Ectodermal cell (in vitro differentiated cells): Measurements from ENCODE around the gene KIF26A.

Experiments
- H3K27ac ChIP-seq: 2 replicates; pipeline ENCODE4 v1.7.0; 2013; ENCODE audit warnings: mild to moderate bottlenecking, low read depth, low read length; ENCODE audit not compliant: insufficient read depth, poor library complexity, severe bottlenecking
- H3K27me3 ChIP-seq: 2 replicates; pipeline ENCODE4 v1.7.0; 2013; ENCODE audit warnings: mild to moderate bottlenecking, low read length; ENCODE audit not compliant: insufficient read depth, control insufficient read depth, poor library complexity, severe bottlenecking
- H3K36me3 ChIP-seq: one replicate; pipeline ENCODE4 v1.7.0; 2013; ENCODE audit warnings: low read length; ENCODE audit not compliant: control insufficient read depth, insufficient read depth
- H3K4me1 ChIP-seq: one replicate; pipeline ENCODE4 v1.7.0; 2013; ENCODE audit warnings: low read length; ENCODE audit not compliant: control insufficient read depth, insufficient read depth
- H3K4me3 ChIP-seq: 2 replicates; pipeline ENCODE4 v1.7.0; 2013; ENCODE audit warnings: low read depth, low read length, control low read depth; ENCODE audit not compliant: insufficient read depth
- H3K9me3 ChIP-seq: 2 replicates; pipeline ENCODE4 v1.7.0; 2013; ENCODE audit warnings: mild to moderate bottlenecking, low read length, moderate library complexity; ENCODE audit not compliant: control insufficient read depth
- WGBS, 2 experiments: methylation state at CpG; one replicate each; pipeline ENCODE4 v1.1.7; 2013; ENCODE audit warnings: missing lambda C conversion rate in 2 of 2; 5-methylcytosine and 5-hydroxymethylcytosine counted together

The KIF26A gene

DNA sequence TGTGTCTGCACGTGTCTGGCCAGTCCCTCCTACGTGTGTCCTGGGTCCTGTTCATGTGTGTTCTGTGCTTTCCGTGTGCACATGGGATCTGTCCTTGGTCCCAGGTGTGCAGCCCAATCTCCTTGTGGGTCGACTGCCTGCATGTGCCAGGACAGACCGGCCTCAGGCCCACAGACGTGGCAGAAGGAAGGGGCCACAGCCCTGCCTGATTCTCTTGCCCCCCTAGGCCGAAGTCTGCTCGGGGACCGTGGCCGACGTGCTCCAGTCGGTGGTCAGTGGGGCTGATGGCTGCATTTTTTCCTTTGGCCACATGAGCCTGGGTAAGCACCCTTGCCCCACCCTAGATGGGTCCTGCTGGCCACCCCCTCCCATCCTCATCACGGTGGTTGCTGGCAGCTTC is 34.0 kb downstream of the KIF26A start:
- 94 to 95% methylated on average over 13 of the region's 13 CpGs for WGBS, 2 experiments
- no peaks in the 10 kb centered on the region for H3K36me3 ChIP-seq
- H3K27me3 ChIP-seq = no peaks in the 10 kb centered on the region
- no peaks in the 10 kb centered on the region for H3K9me3 ChIP-seq
- H3K27ac ChIP-seq = no peak overlapping the region
- H3K4me3 ChIP-seq = no peak overlapping the region
- peaks cover 24% of the 10 kb centered on the region for H3K4me1 ChIP-seq

DNA sequence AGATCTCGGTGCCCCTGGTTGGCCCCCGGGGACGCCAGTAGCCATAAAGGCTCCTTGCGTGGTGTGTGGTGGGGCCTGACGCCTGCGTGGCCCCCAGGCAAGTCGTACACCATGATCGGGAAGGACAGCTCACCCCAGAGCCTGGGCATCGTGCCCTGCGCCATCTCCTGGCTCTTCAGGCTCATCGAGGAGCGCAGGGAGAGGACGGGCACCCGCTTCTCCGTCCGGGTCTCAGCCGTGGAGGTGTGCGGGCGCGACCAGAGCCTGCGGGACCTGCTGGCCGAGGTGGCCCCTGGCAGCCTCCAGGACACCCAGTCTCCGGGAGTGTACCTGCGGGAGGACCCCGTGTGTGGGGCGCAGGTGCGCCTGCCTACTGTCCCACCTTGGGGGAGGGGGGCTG is 34.5 kb downstream of the KIF26A start:
- Histone ChIP-seq H3K4me1 (peaks cover 24% of the 10 kb centered on the region), H3K4me3 (no peak overlapping the region), H3K36me3 (no peaks in the 10 kb centered on the region), H3K27me3 (no peaks in the 10 kb centered on the region), H3K27ac (no peak overlapping the region), H3K9me3 (no peaks in the 10 kb centered on the region)
- 93 to 95% methylated on average over 27 of the region's 27 CpGs for WGBS, 2 experiments

DNA sequence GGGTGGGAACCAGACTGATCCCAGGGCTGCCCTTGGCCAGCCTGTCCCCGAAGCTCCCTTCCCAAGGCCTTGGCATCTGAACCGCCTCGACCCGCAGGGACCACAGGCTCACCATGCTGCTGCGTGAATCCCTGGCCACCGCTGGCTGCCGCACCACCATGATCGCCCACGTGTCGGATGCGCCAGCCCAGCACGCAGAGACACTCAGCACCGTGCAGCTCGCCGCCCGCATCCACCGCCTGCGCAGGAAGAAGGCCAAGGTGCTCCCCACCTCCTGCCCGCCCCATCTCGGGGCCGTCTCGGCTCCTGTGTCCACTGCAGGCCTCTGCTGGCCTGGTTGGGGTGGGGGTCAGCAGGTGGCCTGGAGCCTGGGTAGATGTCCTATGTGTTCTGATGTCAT is 35.7 kb downstream of the KIF26A start:
- WGBS, 2 experiments = 94 to 96% methylated on average over 22 of the region's 22 CpGs
- H3K9me3 ChIP-seq = no peaks in the 10 kb centered on the region
- H3K4me1 ChIP-seq = peaks cover 21% of the 10 kb centered on the region

DNA sequence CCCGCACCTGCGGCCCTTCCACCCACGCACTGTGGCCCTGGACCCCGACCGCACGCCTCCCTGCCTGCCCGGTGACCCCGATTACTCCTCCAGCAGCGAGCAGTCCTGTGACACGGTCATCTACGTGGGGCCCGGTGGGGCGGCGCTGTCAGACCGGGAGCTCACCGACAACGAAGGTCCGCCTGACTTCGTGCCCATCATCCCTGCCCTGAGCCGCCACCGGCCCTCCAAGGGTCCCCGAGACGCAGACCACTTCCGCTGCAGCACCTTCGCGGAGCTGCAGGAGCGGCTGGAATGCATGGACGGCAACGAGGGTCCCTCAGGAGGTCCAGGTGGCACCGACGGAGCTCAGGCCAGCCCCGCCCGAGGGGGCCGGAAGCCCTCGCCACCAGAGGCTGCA is 36.7 kb downstream of the KIF26A start:
- Histone ChIP-seq H3K9me3 (no peaks in the 10 kb centered on the region), H3K36me3 (no peaks in the 10 kb centered on the region), H3K4me3 (no peak overlapping the region), H3K27ac (no peak overlapping the region), H3K27me3 (no peaks in the 10 kb centered on the region), H3K4me1 (peaks cover 11% of the 10 kb centered on the region)
- WGBS, 2 experiments = 96 to 97% methylated on average over 35 of the region's 35 CpGs

More for the DNA sequence above, 35.7 kb downstream of the KIF26A start:
- Histone ChIP-seq H3K27me3 (no peaks in the 10 kb centered on the region), H3K27ac (no peak overlapping the region), H3K36me3 (no peaks in the 10 kb centered on the region), H3K4me3 (no peak overlapping the region)

DNA sequence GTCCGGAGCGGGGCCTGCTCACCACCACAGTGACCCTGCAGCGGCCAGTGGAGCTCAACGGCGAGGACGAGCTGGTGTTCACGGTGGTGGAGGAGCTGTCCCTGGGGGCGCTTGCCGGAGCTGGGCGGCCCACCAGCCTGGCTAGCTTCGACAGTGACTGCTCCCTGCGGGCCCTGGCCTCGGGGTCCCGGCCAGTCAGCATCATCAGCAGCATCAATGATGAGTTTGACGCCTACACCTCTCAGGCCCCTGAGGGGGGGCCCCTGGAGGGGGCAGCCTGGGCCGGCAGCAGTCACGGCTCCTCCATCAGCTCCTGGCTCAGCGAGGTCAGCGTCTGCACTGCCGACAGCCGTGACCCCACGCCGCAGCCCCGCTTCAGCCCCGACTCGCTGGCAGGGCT is 37.4 kb downstream of the KIF26A start:
- no peaks in the 10 kb centered on the region for H3K9me3 ChIP-seq
- no peaks in the 10 kb centered on the region for H3K36me3 ChIP-seq
- H3K27ac ChIP-seq = no peak overlapping the region
- no peaks in the 10 kb centered on the region for H3K27me3 ChIP-seq
- H3K4me3 ChIP-seq = no peak overlapping the region
- WGBS, 2 experiments = 95% methylated on average over 26 of the region's 26 CpGs
- peaks cover 5% of the 10 kb centered on the region for H3K4me1 ChIP-seq

DNA sequence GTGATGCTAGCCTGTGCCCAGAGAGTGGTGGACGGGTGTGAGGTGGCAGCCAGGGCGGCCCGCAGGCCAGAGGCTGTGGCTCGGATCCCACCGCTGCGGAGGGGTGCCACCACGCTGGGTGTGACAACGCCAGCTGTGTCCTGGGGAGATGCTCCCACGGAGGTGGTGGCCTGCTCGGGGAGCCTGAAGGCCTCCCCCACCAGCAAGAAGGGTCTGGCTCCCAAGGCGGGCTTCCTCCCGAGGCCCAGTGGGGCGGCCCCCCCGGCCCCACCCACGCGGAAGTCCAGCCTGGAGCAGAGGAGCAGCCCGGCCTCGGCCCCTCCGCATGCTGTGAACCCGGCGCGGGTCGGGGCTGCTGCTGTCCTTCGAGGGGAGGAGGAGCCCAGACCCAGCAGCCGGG is 38.2 kb downstream of the KIF26A start:
- WGBS, 2 experiments = 94 to 95% methylated on average over 25 of the region's 25 CpGs
- Histone ChIP-seq H3K36me3 (no peaks in the 10 kb centered on the region), H3K27me3 (no peaks in the 10 kb centered on the region), H3K9me3 (no peaks in the 10 kb centered on the region), H3K27ac (no peak overlapping the region), H3K4me1 (peaks cover 4% of the 10 kb centered on the region), H3K4me3 (no peak overlapping the region)

DNA sequence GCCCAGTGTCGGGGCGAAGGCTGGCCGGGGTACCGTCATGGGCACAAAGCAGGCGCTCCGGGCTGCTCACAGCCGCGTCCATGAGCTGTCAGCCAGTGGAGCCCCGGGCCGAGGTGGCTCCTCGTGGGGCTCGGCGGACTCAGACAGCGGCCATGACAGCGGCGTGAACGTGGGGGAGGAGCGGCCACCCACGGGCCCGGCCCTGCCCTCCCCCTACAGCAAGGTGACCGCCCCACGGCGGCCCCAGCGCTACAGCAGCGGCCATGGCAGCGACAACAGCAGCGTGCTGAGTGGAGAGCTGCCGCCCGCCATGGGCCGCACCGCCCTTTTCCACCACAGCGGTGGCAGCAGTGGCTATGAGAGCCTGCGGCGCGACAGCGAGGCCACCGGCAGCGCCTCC is 39.0 kb downstream of the KIF26A start:
- Histone ChIP-seq H3K9me3 (no peaks in the 10 kb centered on the region), H3K4me3 (no peak overlapping the region), H3K36me3 (no peaks in the 10 kb centered on the region), H3K27me3 (no peaks in the 10 kb centered on the region), H3K27ac (no peak overlapping the region), H3K4me1 (peaks cover 6% of the 10 kb centered on the region)
- WGBS, 2 experiments = 94 to 96% methylated on average over 38 of the region's 38 CpGs

DNA sequence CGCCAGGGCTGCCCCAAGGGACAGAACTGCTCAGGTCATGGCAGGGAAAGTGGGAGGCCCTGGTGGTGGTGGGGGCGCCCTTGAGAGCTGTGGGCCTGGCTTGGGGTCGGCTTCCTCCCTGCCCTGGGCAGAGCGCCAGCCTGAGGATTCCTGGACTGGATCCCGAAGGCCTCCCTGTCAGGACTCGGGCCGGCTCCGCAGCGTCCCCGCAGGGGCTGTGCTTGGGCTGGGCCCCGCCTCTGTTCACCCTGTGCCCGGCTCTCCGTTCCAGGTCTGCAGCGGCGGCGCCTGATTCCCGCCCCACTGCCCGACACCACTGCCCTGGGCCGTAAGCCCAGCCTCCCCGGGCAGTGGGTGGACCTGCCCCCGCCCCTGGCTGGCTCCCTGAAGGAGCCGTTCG is 39.9 kb downstream of the KIF26A start:
- Histone ChIP-seq H3K27ac (no peak overlapping the region), H3K36me3 (no peaks in the 10 kb centered on the region), H3K4me3 (no peak overlapping the region), H3K9me3 (no peaks in the 10 kb centered on the region), H3K27me3 (no peaks in the 10 kb centered on the region), H3K4me1 (peaks cover 6% of the 10 kb centered on the region)
- 93 to 95% methylated on average over 23 of the region's 23 CpGs for WGBS, 2 experiments

DNA sequence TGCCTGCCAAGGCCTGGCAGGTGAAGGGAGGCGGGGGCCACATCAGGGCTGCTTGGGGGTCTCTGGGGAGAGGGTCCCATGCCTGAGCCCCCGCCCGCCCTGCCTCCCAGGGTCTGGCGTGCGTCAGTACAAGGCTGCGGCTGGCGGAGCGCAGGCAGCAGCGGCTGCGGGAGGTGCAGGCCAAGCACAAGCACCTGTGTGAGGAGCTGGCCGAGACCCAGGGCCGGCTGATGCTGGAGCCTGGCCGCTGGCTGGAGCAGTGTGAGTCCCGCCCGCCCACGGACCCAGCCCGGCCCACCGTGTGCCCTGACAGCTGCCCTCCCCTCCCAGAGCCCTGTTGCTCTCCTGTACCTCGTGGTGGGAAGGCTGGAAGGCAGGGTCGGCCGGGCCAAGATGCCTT is 40.7 kb downstream of the KIF26A start:
- Histone ChIP-seq H3K9me3 (no peaks in the 10 kb centered on the region), H3K27ac (no peak overlapping the region), H3K4me3 (no peak overlapping the region), H3K4me1 (peaks cover 6% of the 10 kb centered on the region), H3K27me3 (no peaks in the 10 kb centered on the region), H3K36me3 (no peaks in the 10 kb centered on the region)
- 89 to 91% methylated on average over 21 of the region's 21 CpGs for WGBS, 2 experiments

DNA sequence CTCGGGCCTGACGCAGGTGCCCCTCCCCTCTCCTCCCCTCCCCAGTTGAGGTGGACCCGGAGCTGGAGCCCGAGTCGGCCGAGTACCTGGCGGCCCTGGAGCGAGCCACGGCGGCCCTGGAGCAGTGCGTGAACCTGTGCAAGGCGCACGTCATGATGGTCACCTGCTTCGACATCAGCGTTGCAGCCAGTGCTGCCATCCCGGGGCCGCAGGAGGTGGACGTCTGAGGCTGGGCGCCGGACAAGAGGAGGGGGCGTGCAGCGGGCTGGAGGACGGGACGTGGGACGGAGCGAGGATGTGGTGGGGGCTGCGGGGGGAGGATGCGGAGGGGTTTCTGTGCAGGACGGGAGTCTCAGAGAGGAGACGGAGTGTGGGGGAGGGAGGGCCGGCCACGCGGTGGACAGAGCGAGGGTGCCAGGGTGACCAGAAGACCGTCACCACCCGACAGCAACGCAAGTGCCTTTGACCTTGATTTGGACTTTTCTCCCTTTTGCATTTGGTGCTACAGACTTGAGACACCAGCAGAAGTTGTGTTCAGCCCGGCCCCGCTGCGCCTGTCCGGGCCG is 41.3 kb downstream of the KIF26A start:
- no peak overlapping the region for H3K4me3 ChIP-seq
- 96% methylated on average over 42 of the region's 42 CpGs for WGBS, 2 experiments

More for the DNA sequence above, 41.3 kb downstream of the KIF26A start:
- Histone ChIP-seq H3K36me3 (no peaks in the 10 kb centered on the region), H3K4me1 (peaks cover 6% of the 10 kb centered on the region), H3K27ac (no peak overlapping the region), H3K27me3 (no peaks in the 10 kb centered on the region), H3K9me3 (no peaks in the 10 kb centered on the region)
